Astrocyte of the cerebellum (primary cell): ENCODE results near the gene MSI2.

ENCODE experiments used
- DNase-seq: peaks from one replicate; pipeline ENCODE4 v3.0.0-alpha.2; 2011; ENCODE audit warnings: low read depth
- H3K4me3 ChIP-seq: 2 replicates; pipeline ENCODE4 v1.5.1; 2011; ENCODE audit warnings: mild to moderate bottlenecking, low read depth, low read length, moderate library complexity
- CTCF ChIP-seq: IDR thresholded peaks from 2 replicates; pipeline ENCODE4 v1.5.1; 2012; ENCODE audit warnings: low read length, low read depth, moderate library complexity, mild to moderate bottlenecking; ENCODE audit errors: missing control alignments
- in situ Hi-C: cut with HindIII; loops from 2 replicates; pipeline ENCODE4 v1.10.0; 2017; ENCODE audit warnings: low sequenced_read_pairs

MSI2 gene

DNA sequence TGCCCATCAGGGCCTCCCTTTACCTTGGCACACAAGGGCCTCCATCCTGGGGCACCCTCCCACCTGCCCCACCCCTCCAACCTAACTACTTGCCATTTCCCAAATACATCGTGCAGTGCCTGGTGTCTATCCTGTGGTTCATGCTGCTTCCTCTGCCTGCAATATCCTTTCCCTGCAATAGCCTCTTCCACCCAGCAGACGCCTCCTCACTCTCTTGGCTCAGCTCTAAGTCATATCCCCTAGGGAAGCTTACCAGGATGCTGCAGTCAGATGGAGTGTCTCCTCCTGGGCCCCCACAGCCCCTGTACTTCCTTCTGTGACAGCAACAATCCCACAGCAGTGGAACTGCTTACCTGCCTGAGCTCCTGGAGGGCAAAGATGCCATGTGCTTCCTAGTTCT is 452.1 kb downstream of the MSI2 start:
- no peak for DNase-seq
- in situ Hi-C loops = no loop called here
- TF ChIP-seq CTCF = no peak
- no peak overlapping the region for H3K4me3 ChIP-seq

GRCh38 chr17:57713140-57713539 is 456.8 kb downstream of the MSI2 start:
- H3K4me3 ChIP-seq = no peak overlapping the region
- in situ Hi-C loops = no loop called here
- TF ChIP-seq CTCF = no peak
- DNase-seq = no peak

DNA sequence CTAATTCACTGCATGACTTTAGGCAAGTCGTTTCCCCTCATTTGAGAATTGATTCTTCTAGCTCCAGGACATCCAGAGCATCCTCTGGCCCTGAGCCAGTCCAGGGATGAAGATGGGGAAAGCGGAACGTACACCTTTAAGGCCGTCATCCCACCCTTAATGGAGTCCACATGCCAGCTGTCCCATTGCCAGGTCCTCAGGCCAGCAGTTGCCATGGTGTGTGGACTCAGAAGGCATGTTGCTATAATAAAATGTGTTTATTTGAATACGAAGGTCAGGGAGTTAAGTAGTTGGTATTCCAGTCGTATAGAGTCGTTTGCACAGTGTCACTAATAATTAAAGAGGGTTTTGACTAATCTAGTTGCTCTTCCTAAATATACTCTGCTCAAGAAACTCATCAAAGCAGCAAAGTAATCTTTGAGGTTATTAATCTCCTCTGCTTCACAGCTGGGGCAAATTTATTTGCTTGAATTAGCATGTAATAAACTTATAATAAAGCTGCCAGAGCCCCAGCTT is 458.4 kb downstream of the MSI2 start:
- no peak for TF ChIP-seq CTCF
- in situ Hi-C loops = no loop called here
- H3K4me3 ChIP-seq = no peak overlapping the region
- no peak for DNase-seq

DNA sequence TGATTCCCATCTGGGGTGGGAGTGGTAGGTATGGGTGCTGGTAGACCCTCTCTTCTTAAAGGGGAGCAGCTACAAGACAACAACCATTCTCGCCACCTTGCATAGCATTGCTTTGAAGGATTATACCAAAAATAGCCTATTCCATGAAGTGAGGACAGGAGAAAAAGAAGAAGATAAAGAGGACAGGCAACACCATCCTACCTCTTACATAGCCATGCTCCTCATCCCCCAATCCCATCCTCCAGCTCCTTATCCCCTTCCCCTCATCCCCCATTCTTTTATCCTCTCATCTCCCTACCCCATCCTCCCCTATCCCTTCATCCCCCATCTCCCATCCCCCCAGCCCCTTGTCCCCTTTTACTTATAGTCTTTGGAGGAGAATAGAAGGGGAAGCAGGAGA is 459.7 kb downstream of the MSI2 start:
- no peak overlapping the region for H3K4me3 ChIP-seq
- in situ Hi-C loops = no loop called here
- no peak for TF ChIP-seq CTCF
- DNase-seq = no peak

DNA sequence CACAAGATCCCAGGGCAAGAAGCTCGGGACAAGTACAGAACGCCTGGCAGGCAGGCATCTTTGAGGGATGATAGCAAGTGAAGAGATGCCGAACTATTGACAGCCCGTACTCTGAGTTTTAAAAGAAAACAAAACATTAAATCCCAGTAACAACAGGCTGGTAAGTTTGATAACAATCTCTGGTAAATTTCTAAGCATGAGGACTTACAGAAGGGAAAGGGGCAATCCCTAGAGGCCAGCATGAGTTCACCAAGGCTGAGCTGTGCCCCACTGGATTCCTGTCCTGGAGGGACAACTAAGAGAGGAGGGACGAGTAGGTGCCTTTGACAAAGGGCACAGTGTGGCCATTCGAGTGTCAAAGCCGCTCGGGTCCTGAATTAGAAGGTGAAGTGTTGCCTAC is 462.6 kb downstream of the MSI2 start:
- TF ChIP-seq CTCF = no peak
- DNase-seq = no peak
- in situ Hi-C loops = no loop called here
- H3K4me3 ChIP-seq = no peak overlapping the region

DNA sequence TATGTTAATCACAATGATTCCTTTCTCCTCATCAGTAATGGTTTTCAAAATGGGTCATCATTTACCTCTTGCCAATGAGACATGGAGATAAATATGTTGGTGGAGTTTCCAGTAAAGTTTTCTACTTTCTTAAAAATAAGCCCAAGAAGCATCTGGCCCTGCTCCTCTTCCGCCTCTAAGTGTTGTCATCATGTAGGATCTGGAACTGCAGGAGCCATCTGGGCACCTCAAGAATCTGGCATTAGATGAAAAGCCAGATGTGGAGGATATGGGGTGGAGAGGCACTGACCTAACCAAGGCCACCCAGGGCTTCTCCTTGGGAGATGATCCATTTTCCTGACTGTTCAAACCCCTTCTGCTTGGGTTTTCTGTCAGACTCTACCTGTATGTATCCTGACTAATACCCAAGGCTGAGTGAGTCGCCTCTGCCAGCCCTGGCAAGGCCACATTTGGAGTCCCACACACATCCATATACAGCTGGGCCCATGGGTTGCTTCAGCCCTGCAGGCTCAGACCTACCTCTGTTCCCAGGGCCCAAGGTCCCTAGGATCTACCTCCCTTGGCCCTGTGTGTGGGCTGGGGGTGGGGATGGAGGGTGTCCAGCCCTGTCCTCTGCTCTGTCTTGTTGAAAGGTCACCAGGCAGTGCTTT is 464.2 kb downstream of the MSI2 start:
- no peak for TF ChIP-seq CTCF
- no peak overlapping the region for H3K4me3 ChIP-seq
- DNase-seq = no peak
- in situ Hi-C loops = no loop called here
